PC-9 (cell line): ENCODE data around the gene AUTS2.

Experiments
- EZH2 ChIP-seq: fragments of 200-600 bp; sonication (generic); IDR thresholded peaks from 2 replicates; pipeline ENCODE4 v1.8.0; 2017; ENCODE audit warnings: antibody characterized with exemption, low read depth
- TF ChIP-seq, protein P1 (sequence below): fragments of 200-600 bp; sonication (generic); conservative IDR thresholded peaks from 2 replicates; pipeline ENCODE4 v1.6.1; 2017; ENCODE audit warnings: mixed run types, antibody characterized with exemption, mild to moderate bottlenecking, moderate library complexity

DNA sequence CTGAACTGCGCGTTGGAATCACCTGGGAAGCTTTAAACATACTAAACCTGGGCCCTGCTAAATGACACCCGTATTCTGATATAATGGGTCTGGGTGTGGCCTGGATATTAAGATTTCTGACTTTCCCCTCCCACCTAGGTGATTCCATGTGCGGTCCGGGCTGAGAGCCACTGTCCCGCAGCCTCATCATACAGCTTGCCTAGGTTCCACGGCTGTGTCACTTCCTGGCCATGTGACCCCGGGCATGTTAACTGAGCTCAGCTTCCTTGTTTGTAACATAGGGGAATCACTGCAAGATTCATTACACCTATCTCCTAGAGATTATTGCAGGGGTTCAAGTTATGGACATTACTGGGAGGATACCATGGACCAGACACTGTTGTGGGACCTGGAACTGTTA is 1061.0 kb downstream of the AUTS2 start:
- TF ChIP-seq, protein P1, sequence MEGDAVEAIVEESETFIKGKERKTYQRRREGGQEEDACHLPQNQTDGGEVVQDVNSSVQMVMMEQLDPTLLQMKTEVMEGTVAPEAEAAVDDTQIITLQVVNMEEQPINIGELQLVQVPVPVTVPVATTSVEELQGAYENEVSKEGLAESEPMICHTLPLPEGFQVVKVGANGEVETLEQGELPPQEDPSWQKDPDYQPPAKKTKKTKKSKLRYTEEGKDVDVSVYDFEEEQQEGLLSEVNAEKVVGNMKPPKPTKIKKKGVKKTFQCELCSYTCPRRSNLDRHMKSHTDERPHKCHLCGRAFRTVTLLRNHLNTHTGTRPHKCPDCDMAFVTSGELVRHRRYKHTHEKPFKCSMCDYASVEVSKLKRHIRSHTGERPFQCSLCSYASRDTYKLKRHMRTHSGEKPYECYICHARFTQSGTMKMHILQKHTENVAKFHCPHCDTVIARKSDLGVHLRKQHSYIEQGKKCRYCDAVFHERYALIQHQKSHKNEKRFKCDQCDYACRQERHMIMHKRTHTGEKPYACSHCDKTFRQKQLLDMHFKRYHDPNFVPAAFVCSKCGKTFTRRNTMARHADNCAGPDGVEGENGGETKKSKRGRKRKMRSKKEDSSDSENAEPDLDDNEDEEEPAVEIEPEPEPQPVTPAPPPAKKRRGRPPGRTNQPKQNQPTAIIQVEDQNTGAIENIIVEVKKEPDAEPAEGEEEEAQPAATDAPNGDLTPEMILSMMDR, result no peak
- no peak for TF ChIP-seq EZH2
